ENCODE results near the gene FIP1L1.

FIP1L1 gene

GRCh38 chr4:53436251-53436650, 58.8 kb downstream of the FIP1L1 start:
- no peaks in the 10 kb centered on the region for H3K27me3 ChIP-seq (ENCODE audit: insufficient read depth, poor library complexity, severe bottlenecking)
- TF ChIP-seq POLR2AphosphoS5 (IDR thresholded peaks at IDR 0.05; ENCODE audit: low read depth) (no peak), SPI1 (IDR thresholded peaks at IDR 0.05; ENCODE audit: borderline replicate concordance, low read depth) (no peak)
- TF ChIP-seq, protein P1, sequence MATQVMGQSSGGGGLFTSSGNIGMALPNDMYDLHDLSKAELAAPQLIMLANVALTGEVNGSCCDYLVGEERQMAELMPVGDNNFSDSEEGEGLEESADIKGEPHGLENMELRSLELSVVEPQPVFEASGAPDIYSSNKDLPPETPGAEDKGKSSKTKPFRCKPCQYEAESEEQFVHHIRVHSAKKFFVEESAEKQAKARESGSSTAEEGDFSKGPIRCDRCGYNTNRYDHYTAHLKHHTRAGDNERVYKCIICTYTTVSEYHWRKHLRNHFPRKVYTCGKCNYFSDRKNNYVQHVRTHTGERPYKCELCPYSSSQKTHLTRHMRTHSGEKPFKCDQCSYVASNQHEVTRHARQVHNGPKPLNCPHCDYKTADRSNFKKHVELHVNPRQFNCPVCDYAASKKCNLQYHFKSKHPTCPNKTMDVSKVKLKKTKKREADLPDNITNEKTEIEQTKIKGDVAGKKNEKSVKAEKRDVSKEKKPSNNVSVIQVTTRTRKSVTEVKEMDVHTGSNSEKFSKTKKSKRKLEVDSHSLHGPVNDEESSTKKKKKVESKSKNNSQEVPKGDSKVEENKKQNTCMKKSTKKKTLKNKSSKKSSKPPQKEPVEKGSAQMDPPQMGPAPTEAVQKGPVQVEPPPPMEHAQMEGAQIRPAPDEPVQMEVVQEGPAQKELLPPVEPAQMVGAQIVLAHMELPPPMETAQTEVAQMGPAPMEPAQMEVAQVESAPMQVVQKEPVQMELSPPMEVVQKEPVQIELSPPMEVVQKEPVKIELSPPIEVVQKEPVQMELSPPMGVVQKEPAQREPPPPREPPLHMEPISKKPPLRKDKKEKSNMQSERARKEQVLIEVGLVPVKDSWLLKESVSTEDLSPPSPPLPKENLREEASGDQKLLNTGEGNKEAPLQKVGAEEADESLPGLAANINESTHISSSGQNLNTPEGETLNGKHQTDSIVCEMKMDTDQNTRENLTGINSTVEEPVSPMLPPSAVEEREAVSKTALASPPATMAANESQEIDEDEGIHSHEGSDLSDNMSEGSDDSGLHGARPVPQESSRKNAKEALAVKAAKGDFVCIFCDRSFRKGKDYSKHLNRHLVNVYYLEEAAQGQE (IDR thresholded peaks at IDR 0.05; ENCODE audit: insufficient replicate concordance, low read depth) = no peak
- TF ChIP-seq, protein P2, sequence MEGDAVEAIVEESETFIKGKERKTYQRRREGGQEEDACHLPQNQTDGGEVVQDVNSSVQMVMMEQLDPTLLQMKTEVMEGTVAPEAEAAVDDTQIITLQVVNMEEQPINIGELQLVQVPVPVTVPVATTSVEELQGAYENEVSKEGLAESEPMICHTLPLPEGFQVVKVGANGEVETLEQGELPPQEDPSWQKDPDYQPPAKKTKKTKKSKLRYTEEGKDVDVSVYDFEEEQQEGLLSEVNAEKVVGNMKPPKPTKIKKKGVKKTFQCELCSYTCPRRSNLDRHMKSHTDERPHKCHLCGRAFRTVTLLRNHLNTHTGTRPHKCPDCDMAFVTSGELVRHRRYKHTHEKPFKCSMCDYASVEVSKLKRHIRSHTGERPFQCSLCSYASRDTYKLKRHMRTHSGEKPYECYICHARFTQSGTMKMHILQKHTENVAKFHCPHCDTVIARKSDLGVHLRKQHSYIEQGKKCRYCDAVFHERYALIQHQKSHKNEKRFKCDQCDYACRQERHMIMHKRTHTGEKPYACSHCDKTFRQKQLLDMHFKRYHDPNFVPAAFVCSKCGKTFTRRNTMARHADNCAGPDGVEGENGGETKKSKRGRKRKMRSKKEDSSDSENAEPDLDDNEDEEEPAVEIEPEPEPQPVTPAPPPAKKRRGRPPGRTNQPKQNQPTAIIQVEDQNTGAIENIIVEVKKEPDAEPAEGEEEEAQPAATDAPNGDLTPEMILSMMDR (IDR thresholded peaks at IDR 0.05; ENCODE audit: insufficient read depth, low read length) = no peak
- H3K4me3 ChIP-seq (replicated peaks; ENCODE audit: insufficient read depth, low read length) = no peak overlapping the region
- no peak overlapping the region for H3K27ac ChIP-seq (replicated peaks)
- DNase-seq (ENCODE audit: low read depth in 1 of 2, low spot score in 1 of 2) = no peak

DNA sequence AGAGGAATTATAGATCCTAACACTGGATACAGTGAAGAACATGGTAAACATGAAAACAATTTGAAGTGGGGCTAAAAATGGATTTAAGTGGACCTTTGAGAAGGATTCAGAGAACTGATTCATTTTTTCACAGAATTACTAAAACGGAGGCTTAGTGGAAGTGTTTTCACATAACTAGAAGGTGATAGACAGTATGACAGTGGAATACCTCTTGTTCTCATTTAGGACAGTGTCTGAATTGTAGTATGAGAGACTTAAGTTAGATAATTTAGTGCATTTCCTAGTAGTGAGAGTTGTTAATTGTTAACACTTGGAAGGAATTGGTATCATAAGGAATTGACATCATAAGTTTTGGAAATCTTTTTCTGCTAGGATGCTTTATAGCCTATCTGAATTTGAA, 64.1 kb downstream of the FIP1L1 start:
- no peak overlapping the region for H3K4me3 ChIP-seq (replicated peaks; ENCODE audit: insufficient read depth, low read length)
- H3K27me3 ChIP-seq (ENCODE audit: insufficient read depth, poor library complexity, severe bottlenecking) = no peaks in the 10 kb centered on the region
- no peak overlapping the region for H3K27ac ChIP-seq (replicated peaks)
- no peak for DNase-seq (ENCODE audit: low read depth in 1 of 2, low spot score in 1 of 2)
- TF ChIP-seq, protein P1 (IDR thresholded peaks at IDR 0.05; ENCODE audit: insufficient replicate concordance, low read depth) = no peak
- no peak for TF ChIP-seq POLR2AphosphoS5 (IDR thresholded peaks at IDR 0.05; ENCODE audit: low read depth)

GRCh38 chr4:53444954-53445353, 67.5 kb downstream of the FIP1L1 start:
- no peak for DNase-seq (ENCODE audit: low read depth in 1 of 2, low spot score in 1 of 2)
- H3K27ac ChIP-seq (replicated peaks) = no peak overlapping the region
- no peaks in the 10 kb centered on the region for H3K27me3 ChIP-seq (ENCODE audit: insufficient read depth, poor library complexity, severe bottlenecking)
- TF ChIP-seq, protein P2 (IDR thresholded peaks at IDR 0.05; ENCODE audit: insufficient read depth, low read length) = no peak
- TF ChIP-seq, protein P1 (IDR thresholded peaks at IDR 0.05; ENCODE audit: insufficient replicate concordance, low read depth) = no peak
- TF ChIP-seq POLR2AphosphoS5 (IDR thresholded peaks at IDR 0.05; ENCODE audit: low read depth) (no peak), GABPA (IDR thresholded peaks at IDR 0.05; ENCODE audit: low read depth) (no peak), SPI1 (IDR thresholded peaks at IDR 0.05; ENCODE audit: borderline replicate concordance, low read depth) (no peak)
- H3K4me3 ChIP-seq (replicated peaks; ENCODE audit: insufficient read depth, low read length) = no peak overlapping the region

- H3K4me3 ChIP-seq (replicated peaks; ENCODE audit: insufficient read depth, low read length) = no peak overlapping the region
- TF ChIP-seq, protein P2 (IDR thresholded peaks at IDR 0.05; ENCODE audit: insufficient read depth, low read length) = no peak
- TF ChIP-seq, protein P1 (IDR thresholded peaks at IDR 0.05; ENCODE audit: insufficient replicate concordance, low read depth) = no peak
- TF ChIP-seq SPI1 (IDR thresholded peaks at IDR 0.05; ENCODE audit: borderline replicate concordance, low read depth) = no peak
- TF ChIP-seq GABPA (IDR thresholded peaks at IDR 0.05; ENCODE audit: low read depth) = no peak
- TF ChIP-seq POLR2AphosphoS5 (IDR thresholded peaks at IDR 0.05; ENCODE audit: low read depth) = no peak
- no peak overlapping the region for H3K27ac ChIP-seq (replicated peaks)
- no peak for DNase-seq (ENCODE audit: low read depth in 1 of 2, low spot score in 1 of 2)
- H3K27me3 ChIP-seq (ENCODE audit: insufficient read depth, poor library complexity, severe bottlenecking) = no peaks in the 10 kb centered on the region
Observed at GRCh38 chr4:53450773-53451172, 73.3 kb downstream of the FIP1L1 start.

All from HL-60 (cell line).